Mononuclear cell (primary cell): Measurements from ENCODE around the gene ALOX15B. TPM values are rescaled to one million over a fixed set of nuclear protein-coding genes. Genes with fewer than 3 reads are reported as not detected.
A peak's percentile ranks its signal among the peaks of the same experiment; 100 is the strongest.

Experiments
- H3K27me3 ChIP-seq: 2 replicates; pipeline ENCODE4 v1.6.0; 2011; ENCODE audit warnings: low read length, control low read depth; ENCODE audit not compliant: insufficient read depth
- H3K4me1 ChIP-seq: 2 replicates; pipeline ENCODE4 v1.5.1; 2011; ENCODE audit warnings: mild to moderate bottlenecking, low read length, control low read depth; ENCODE audit not compliant: insufficient read depth
- H3K4me3 ChIP-seq: 2 replicates; pipeline ENCODE4 v1.5.1; 2011; ENCODE audit warnings: mild to moderate bottlenecking, low read length, moderate library complexity
- H3K9me3 ChIP-seq: 2 replicates; pipeline ENCODE4 v1.5.1; 2011; ENCODE audit warnings: low read depth, mild to moderate bottlenecking, control low read depth, low read length
- total RNA-seq: library from RNA; depleted of rRNA; stranded (reverse); fragments of >200 nt; gene quantifications from one replicate; pipeline ENCODE4 v1.2.3, GENCODE V29; 2012

The ALOX15B gene, protein sequence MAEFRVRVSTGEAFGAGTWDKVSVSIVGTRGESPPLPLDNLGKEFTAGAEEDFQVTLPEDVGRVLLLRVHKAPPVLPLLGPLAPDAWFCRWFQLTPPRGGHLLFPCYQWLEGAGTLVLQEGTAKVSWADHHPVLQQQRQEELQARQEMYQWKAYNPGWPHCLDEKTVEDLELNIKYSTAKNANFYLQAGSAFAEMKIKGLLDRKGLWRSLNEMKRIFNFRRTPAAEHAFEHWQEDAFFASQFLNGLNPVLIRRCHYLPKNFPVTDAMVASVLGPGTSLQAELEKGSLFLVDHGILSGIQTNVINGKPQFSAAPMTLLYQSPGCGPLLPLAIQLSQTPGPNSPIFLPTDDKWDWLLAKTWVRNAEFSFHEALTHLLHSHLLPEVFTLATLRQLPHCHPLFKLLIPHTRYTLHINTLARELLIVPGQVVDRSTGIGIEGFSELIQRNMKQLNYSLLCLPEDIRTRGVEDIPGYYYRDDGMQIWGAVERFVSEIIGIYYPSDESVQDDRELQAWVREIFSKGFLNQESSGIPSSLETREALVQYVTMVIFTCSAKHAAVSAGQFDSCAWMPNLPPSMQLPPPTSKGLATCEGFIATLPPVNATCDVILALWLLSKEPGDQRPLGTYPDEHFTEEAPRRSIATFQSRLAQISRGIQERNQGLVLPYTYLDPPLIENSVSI
- total RNA-seq = 0.10 TPM

DNA sequence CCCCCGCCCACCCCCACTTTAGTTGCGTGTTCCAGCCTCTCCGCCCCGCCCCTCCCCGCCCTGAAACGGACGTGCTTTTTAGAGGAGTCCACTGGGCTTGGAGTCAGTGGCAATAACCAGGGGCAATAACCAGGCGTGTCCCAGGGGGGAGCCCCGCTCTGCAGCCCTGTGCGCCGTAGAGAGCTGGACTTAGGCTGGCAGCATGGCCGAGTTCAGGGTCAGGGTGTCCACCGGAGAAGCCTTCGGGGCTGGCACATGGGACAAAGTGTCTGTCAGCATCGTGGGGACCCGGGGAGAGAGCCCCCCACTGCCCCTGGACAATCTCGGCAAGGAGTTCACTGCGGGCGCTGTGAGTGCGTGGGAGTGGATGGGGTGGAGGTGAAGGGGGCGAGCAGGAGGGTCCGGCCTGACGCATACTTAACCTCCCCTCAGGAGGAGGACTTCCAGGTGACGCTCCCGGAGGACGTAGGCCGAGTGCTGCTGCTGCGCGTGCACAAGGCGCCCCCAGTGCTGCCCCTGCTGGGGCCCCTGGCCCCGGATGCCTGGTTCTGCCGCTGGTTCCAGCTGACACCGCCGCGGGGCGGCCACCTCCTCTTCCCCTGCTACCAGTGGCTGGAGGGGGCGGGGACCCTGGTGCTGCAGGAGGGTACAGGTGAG lies at the start of gene ALOX15B:
TSS of gene ALOX15B (plus strand) at position 106 of the 657 bp plus-strand sequence. CDS start at position 203, 97 bp downstream.
- Histone ChIP-seq H3K4me3 (no peak within 1 kb of the TSS), H3K27me3 (peaks cover 9% of the 10 kb centered on the region), H3K9me3 (no peaks in the 10 kb centered on the region), H3K4me1 (peaks cover 37% of the 10 kb centered on the region)

DNA sequence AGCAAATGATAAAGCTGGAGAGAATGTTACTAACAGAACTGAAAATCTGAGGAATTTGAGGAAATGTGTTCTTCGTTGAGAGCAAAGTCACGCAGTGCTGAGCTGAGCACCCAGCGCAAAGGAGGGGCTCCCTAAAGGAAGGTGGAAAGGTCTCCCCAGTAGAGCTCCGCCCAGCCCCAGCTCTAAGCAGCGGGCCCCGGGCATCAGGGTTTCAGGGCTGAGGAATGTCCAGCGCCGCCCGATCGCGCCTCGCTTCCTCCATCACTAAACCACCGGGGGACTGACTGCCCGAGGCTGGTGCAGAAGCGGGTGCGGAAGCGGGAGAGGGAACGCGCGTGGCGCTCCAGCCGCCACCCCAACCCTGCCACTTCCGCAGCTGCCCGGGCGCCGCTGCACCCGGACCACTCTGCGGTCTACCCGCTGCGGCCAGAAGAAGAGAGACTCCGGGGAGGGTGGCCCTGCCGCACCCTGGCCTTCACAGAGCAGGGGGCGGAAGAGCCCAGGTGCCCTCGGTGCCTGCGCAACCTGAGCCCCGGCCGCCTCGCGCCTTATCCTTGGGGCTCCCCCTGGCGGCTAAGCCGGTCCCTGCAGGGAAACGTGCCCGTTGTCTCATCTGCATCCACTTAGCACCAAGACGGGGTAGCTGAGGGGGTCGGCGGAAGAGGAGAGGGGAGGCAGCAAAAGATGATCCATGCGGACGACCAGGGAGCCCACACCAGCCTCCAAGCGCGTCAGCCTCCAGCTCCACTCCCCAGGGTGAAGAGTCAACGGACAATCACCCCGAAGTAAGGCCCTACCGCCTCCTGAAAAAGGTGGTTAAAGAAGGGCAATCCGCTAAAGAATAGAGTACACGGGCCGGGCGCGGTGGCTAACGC lies 48.8 kb upstream of the ALOX15B start:
- Histone ChIP-seq H3K4me3 (peak overlapping the region; percentile 43), H3K9me3 (no peaks in the 10 kb centered on the region), H3K27me3 (no peaks in the 10 kb centered on the region), H3K4me1 (peaks cover 15% of the 10 kb centered on the region)

DNA sequence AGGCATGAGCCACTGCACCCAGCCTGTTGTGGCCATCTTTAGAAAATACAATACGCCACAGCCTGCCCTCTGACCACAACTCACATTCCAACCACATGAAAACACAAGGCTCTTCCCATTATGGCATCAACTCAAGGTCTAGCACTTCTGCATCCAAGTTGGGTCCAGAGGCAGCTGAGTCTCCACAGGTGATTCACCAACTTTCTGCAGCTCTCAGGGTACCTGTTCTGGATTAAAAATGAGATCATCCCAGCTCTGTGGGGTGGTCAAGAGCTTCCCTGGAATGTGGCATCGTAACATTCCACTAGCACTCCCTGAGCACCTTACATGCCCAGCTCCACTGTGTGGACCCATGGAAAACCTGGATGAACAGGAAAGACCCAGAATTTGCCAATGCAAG lies 46.3 kb upstream of the ALOX15B start:
- Histone ChIP-seq H3K27me3 (peaks cover 3% of the 10 kb centered on the region), H3K9me3 (no peaks in the 10 kb centered on the region), H3K4me1 (peaks cover 19% of the 10 kb centered on the region), H3K4me3 (no peak overlapping the region)

DNA sequence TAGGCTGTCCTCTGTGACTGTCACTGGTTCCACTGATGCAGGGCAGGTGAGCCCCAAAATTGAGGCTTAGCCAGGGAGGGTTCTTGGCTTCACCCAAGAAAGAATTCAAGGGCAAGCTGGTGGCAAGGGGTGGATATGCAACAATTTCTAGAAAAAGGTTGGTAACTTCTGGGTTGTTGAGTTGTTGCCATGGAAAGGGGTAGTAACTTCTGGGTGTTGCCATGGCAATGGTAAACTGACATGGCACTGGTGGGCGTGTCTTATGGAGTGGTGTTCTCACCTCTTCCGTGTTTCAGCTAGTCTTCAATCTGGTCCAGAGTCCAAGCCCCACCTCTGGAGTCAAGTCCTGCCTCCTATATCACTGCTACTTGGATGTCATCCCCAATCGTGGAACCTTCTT lies 45.9 kb upstream of the ALOX15B start:
- peaks cover 19% of the 10 kb centered on the region for H3K4me1 ChIP-seq
- no peaks in the 10 kb centered on the region for H3K9me3 ChIP-seq
- H3K27me3 ChIP-seq = peaks cover 3% of the 10 kb centered on the region
- no peak overlapping the region for H3K4me3 ChIP-seq

DNA sequence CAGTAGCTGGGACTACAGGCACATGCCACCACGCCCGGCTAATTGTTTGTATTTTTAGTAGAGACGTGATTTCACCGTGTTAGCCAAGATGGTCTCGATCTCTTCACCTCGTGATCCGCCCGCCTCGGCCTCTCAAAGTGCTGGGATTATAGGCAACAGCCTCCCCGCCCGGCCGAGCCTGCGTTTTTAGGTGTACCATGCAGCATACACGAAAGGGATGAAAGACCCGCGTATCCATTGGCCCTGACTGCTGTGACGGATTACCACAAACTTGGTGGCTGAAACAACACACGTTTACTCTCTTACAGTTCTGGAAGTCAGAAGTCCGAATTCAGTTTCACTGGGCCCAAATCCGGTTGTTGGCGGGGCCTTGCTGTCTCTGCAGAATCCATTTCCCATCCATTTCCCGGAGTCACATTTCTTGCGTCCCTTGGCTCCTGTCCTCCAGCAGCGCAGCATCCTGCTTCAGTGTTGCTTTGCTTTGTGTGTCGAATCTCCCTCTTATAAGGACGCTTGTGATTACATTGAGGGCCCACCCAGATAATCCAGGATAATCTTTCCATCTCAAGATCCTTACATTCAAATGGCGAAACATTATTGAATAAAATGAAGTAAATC lies 44.8 kb upstream of the ALOX15B start:
- peaks cover 19% of the 10 kb centered on the region for H3K4me1 ChIP-seq
- H3K27me3 ChIP-seq = peaks cover 3% of the 10 kb centered on the region
- no peak overlapping the region for H3K4me3 ChIP-seq
- no peaks in the 10 kb centered on the region for H3K9me3 ChIP-seq

DNA sequence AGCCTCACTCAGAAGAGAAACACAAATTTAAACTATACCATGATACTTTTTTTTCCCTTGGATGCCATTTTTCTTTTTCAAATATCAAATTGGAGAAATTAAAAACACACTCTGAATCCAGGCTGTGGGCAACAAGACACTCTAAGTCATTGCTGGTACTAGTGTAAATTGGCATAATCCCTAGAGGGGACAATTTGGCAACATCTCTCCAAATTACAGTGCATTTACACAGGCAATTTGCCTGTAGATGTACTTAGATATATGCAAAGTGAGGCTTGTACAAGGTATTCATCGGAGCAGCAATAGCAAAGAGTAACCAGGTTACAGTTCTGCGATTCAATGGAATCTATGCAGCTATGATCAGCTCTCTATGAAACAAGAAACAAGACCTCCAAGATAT lies 43.1 kb upstream of the ALOX15B start:
- no peaks in the 10 kb centered on the region for H3K9me3 ChIP-seq
- H3K27me3 ChIP-seq = peaks cover 16% of the 10 kb centered on the region
- no peak overlapping the region for H3K4me3 ChIP-seq
- H3K4me1 ChIP-seq = peaks cover 5% of the 10 kb centered on the region

DNA sequence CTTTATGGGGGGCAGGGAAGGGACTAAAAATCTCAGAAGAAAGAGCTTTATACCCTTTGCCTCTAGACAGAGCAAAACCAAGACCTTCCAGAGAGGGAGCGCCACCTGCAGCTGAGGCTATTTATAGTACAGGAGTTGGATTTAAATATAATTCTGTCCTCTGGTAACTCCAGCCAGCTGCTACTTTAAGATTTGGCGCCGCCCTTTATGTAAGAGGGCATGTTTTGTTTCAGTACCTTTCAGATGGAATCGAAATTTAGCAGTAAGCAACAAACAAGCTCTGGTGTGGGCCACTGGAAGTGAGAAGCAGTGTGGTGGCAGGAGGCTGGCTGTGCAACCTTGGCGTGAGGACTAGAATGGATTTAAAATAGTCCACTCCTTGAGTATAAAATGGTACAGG lies 41.7 kb upstream of the ALOX15B start:
- Histone ChIP-seq H3K4me1 (peaks cover 9% of the 10 kb centered on the region), H3K4me3 (no peak overlapping the region), H3K27me3 (peaks cover 27% of the 10 kb centered on the region), H3K9me3 (no peaks in the 10 kb centered on the region)

DNA sequence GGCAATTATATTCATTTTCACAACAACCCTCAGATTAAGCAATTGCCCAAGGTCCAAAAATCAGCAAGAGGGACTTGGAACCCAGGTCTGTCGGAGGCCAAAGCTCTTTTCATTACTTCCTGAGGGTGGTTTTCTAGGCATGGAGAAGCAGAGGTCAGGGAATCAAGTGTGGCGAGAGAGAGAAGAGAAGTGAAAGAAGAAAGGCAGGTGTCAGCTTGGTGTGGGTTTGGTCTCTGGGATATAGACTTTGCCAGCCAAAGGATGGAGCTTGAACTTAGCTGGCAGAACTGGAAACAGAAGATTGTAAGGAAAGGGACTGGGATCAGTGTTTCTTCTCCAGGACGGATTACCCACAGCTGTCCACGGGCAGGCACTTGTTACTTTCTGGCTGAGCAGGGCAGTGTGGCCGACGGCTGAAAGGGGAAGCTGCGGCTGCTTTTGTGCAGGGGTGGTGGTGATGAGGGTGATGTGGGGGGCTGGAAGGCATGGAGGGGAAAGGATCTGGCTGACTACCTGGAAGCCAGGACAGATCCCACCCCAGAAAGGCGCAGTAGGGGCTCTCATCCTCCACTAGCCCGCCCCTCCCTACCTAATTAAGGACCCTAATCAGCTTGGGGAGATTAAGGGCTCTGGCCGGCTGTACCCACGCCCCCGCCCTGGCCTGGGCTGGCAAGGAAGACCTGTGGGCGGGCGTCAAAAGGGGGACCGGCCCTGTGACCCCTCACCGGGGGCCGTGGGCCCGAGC lies 36.7 kb upstream of the ALOX15B start, which contains the start of gene GUCY2D:
TSS of gene GUCY2D (plus strand) at position 640 of the 745 bp plus-strand sequence. CDS start 433 bp downstream, outside the sequence.
- H3K27me3 ChIP-seq = peaks cover 32% of the 10 kb centered on the region
- peaks cover 16% of the 10 kb centered on the region for H3K4me1 ChIP-seq
- H3K9me3 ChIP-seq = no peaks in the 10 kb centered on the region
- H3K4me3 ChIP-seq = peak within 1 kb of the TSS; percentile 9

DNA sequence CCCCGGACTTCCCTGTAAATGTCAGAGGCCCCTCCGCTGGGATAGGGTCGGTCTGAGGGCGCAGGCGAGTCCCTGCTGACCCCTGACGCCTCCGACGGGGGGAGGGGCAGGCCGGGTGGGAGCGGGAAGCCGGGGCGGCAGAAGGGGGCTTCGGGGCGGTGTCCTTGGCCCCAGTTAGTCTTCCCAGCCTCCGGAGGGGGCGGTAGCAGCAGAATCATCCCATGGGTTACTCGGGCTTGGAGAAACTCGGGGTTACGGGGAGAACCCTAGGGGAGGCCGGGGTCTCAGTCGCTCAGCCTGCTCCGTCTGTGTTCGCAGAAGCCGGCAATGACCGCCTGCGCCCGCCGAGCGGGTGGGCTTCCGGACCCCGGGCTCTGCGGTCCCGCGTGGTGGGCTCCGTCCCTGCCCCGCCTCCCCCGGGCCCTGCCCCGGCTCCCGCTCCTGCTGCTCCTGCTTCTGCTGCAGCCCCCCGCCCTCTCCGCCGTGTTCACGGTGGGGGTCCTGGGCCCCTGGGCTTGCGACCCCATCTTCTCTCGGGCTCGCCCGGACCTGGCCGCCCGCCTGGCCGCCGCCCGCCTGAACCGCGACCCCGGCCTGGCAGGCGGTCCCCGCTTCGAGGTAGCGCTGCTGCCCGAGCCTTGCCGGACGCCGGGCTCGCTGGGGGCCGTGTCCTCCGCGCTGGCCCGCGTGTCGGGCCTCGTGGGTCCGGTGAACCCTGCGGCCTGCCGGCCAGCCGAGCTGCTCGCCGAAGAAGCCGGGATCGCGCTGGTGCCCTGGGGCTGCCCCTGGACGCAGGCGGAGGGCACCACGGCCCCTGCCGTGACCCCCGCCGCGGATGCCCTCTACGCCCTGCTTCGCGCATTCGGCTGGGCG lies 35.9 kb upstream of the ALOX15B start:
- H3K9me3 ChIP-seq = no peaks in the 10 kb centered on the region
- peaks cover 32% of the 10 kb centered on the region for H3K27me3 ChIP-seq
- H3K4me1 ChIP-seq = peaks cover 15% of the 10 kb centered on the region
- no peak overlapping the region for H3K4me3 ChIP-seq

DNA sequence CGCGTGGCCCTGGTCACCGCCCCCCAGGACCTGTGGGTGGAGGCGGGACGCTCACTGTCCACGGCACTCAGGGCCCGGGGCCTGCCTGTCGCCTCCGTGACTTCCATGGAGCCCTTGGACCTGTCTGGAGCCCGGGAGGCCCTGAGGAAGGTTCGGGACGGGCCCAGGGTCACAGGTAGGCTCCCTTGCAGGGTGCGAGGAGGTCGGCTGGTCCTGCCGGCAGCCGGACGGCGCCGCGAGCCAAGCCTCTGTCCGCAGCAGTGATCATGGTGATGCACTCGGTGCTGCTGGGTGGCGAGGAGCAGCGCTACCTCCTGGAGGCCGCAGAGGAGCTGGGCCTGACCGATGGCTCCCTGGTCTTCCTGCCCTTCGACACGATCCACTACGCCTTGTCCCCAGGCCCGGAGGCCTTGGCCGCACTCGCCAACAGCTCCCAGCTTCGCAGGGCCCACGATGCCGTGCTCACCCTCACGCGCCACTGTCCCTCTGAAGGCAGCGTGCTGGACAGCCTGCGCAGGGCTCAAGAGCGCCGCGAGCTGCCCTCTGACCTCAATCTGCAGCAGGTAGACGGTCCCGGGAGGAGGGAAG lies 35.2 kb upstream of the ALOX15B start:
- Histone ChIP-seq H3K4me3 (no peak overlapping the region), H3K27me3 (peaks cover 32% of the 10 kb centered on the region), H3K4me1 (peaks cover 15% of the 10 kb centered on the region), H3K9me3 (no peaks in the 10 kb centered on the region)

DNA sequence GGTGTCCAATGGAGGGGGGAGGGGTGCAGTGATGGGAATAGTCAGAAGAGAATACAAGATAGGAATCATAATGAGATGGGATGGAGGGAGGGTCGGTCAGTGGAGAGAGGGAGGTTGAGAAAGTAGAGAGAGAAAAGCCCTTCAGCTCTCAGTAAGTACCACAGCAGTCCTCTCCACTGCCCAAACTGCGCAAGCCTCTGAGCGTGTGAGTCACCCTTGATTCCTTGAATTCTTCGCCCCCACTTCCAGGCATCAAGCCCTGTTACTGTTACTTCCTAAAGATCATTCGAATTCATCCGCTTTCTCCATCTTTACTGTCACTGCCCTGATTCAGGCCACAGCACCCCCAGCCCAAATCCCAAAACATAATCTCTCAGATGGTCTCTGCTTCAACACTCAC lies 34.0 kb upstream of the ALOX15B start:
- peaks cover 15% of the 10 kb centered on the region for H3K4me1 ChIP-seq
- H3K4me3 ChIP-seq = no peak overlapping the region
- H3K9me3 ChIP-seq = no peaks in the 10 kb centered on the region
- peaks cover 27% of the 10 kb centered on the region for H3K27me3 ChIP-seq

DNA sequence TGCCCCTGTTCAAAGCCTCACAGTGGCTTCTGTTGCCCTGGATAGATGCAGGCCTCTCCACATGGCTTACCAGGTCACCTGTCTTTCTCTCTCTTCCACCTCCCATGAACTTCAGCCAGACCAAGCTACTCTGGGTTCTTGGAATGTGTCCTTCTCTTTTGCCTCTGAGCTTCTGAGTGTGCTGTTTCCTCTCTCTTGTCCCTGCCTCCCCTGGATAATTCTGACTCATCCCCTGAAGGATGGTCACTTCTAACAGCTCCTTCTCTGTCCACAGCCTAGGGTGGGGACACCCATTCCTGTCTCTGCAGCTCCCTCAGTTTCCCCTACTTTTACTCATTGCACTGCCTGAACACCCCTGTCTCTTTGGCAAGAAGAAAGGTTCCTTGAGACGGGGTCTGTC lies 33.5 kb upstream of the ALOX15B start:
- Histone ChIP-seq H3K9me3 (no peaks in the 10 kb centered on the region), H3K27me3 (peaks cover 23% of the 10 kb centered on the region), H3K4me3 (no peak overlapping the region), H3K4me1 (peaks cover 15% of the 10 kb centered on the region)
